Hepatocyte (in vitro differentiated cells): ENCODE results near the gene UBQLN4. TPM values are rescaled to one million over a fixed set of nuclear protein-coding genes. Genes with fewer than 3 reads are reported as not detected.

Experiments used
- DNase-seq: peaks from one replicate; pipeline ENCODE4 v3.0.0-alpha.2; 2016; ENCODE audit warnings: low spot score
- H2AFZ ChIP-seq: fragments of 200-600 bp; sonication (generic); 2 replicates; pipeline ENCODE4 v1.6.0; 2016; ENCODE audit warnings: antibody characterized with exemption, mild to moderate bottlenecking
- H3K27ac ChIP-seq: fragments of 200-600 bp; sonication (generic); 2 replicates; pipeline ENCODE4 v1.5.1; 2016; ENCODE audit warnings: mild to moderate bottlenecking
- H3K27me3 ChIP-seq: fragments of 200-600 bp; sonication (generic); 2 replicates; pipeline ENCODE4 v1.6.1; 2016
- H3K36me3 ChIP-seq: fragments of 200-600 bp; sonication (generic); replicated peaks from 2 replicates; pipeline ENCODE4 v1.5.1; 2016; ENCODE audit warnings: low read depth; ENCODE audit not compliant: insufficient read depth
- H3K4me1 ChIP-seq: fragments of 200-600 bp; sonication (generic); 2 replicates; pipeline ENCODE4 v1.5.1; 2016; ENCODE audit warnings: mild to moderate bottlenecking, moderate library complexity; ENCODE audit not compliant: insufficient read depth
- H3K4me2 ChIP-seq: fragments of 200-600 bp; sonication (generic); 2 replicates; pipeline ENCODE4 v1.6.0; 2016
- H3K4me3 ChIP-seq: fragments of 200-600 bp; sonication (generic); 2 replicates; pipeline ENCODE4 v1.5.1; 2016; ENCODE audit warnings: mild to moderate bottlenecking
- H3K79me2 ChIP-seq: fragments of 200-600 bp; sonication (generic); 2 replicates; pipeline ENCODE4 v1.6.0; 2017; ENCODE audit warnings: mild to moderate bottlenecking
- H3K9me2 ChIP-seq: fragments of 200-600 bp; sonication (generic); replicated peaks from 2 replicates; pipeline ENCODE4 v1.6.0; 2017; ENCODE audit warnings: mild to moderate bottlenecking; ENCODE audit not compliant: insufficient read depth
- H3K9me3 ChIP-seq: fragments of 200-600 bp; sonication (generic); 2 replicates; pipeline ENCODE4 v1.5.1; 2016; ENCODE audit warnings: low read depth, mild to moderate bottlenecking
- H4K20me1 ChIP-seq: fragments of 200-600 bp; sonication (generic); 2 replicates; pipeline ENCODE4 v1.6.0; 2016; ENCODE audit warnings: mild to moderate bottlenecking; ENCODE audit not compliant: insufficient read depth, poor library complexity, severe bottlenecking
- EZH2 ChIP-seq: fragments of 200-600 bp; sonication (generic); IDR thresholded peaks from 2 replicates; pipeline ENCODE4 v1.6.1; 2016; ENCODE audit warnings: antibody characterized with exemption, mild to moderate bottlenecking, borderline replicate concordance
- EZH2phosphoT487 ChIP-seq: fragments of 200-600 bp; sonication (generic); IDR thresholded peaks from one replicate; pipeline ENCODE4 v1.6.1; 2018; ENCODE audit warnings: antibody characterized with exemption, mild to moderate bottlenecking, low read depth, moderate library complexity; ENCODE audit not compliant: unreplicated experiment, severe bottlenecking
- WGBS: methylation state at CpG from one replicate; pipeline ENCODE4 v1.1.6; 2016; ENCODE audit warnings: low lambda C conversion rate; ENCODE audit errors: missing lambda C conversion rate; 5-methylcytosine and 5-hydroxymethylcytosine counted together
- polyA plus RNA-seq: library from polyadenylated mRNA; unstranded; fragments of >200 nt; fragmentation: Nextera tagmentation; extraction: Ambion mirVana; gene quantifications from 2 replicates; pipeline ENCODE4 v1.2.1, GENCODE V29; 2016
- total RNA-seq: library from RNA; depleted of rRNA; stranded (reverse); fragments of >200 nt; gene quantifications from 2 replicates; pipeline ENCODE4 v1.2.3, GENCODE V29; 2014
- TF ChIP-seq, protein P1 (sequence below): fragments of 200-600 bp; sonication (generic); IDR thresholded peaks from 2 replicates; pipeline ENCODE4 v1.5.1; 2016; ENCODE audit warnings: antibody characterized with exemption, mild to moderate bottlenecking; ENCODE audit not compliant: poor library complexity

Gene UBQLN4
- total and polyA plus RNA-seq, 2 experiments from 2014 or later: 29.5 to 35.3 TPM

DNA sequence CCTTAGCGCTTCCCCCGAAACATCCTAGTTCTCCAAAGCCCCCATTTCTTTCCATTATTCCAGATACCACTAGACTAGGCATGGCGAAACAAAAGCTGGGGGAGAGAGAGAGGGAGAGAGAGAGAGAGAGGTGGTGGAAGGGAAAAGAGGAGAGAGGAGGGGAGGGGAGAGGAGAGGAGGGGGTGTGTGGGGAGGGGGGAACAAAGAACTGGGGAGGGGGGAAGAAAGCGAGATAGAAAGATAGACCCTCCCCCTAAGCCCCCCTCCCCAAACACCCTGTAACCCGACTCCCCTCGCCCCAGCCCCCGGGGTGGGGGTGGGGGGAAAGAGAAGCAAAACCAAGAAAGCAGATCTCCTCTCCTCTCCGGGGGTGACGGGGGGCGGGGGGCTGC is 28.3 kb upstream of the UBQLN4 start:
- DNase-seq: peak; percentile 55
- TF ChIP-seq EZH2phosphoT487: no peak
- no peak for TF ChIP-seq EZH2
- TF ChIP-seq, protein P1, sequence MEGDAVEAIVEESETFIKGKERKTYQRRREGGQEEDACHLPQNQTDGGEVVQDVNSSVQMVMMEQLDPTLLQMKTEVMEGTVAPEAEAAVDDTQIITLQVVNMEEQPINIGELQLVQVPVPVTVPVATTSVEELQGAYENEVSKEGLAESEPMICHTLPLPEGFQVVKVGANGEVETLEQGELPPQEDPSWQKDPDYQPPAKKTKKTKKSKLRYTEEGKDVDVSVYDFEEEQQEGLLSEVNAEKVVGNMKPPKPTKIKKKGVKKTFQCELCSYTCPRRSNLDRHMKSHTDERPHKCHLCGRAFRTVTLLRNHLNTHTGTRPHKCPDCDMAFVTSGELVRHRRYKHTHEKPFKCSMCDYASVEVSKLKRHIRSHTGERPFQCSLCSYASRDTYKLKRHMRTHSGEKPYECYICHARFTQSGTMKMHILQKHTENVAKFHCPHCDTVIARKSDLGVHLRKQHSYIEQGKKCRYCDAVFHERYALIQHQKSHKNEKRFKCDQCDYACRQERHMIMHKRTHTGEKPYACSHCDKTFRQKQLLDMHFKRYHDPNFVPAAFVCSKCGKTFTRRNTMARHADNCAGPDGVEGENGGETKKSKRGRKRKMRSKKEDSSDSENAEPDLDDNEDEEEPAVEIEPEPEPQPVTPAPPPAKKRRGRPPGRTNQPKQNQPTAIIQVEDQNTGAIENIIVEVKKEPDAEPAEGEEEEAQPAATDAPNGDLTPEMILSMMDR: no peak
- Histone ChIP-seq H4K20me1 (peaks cover 29% of the 10 kb centered on the region), H2AFZ (peak overlapping the region; percentile 92), H3K27me3 (no peaks in the 10 kb centered on the region), H3K9me3 (no peaks in the 10 kb centered on the region), H3K4me3 (peak overlapping the region; percentile 73), H3K4me2 (peak overlapping the region; percentile 88), H3K36me3 (no peaks in the 10 kb centered on the region), H3K79me2 (peaks cover 86% of the 10 kb centered on the region), H3K4me1 (peaks cover 48% of the 10 kb centered on the region), H3K27ac (peak overlapping the region; percentile 93), H3K9me2 (no peaks in the 10 kb centered on the region)
- WGBS: 0% methylated on average over 3 of the region's 10 CpGs

DNA sequence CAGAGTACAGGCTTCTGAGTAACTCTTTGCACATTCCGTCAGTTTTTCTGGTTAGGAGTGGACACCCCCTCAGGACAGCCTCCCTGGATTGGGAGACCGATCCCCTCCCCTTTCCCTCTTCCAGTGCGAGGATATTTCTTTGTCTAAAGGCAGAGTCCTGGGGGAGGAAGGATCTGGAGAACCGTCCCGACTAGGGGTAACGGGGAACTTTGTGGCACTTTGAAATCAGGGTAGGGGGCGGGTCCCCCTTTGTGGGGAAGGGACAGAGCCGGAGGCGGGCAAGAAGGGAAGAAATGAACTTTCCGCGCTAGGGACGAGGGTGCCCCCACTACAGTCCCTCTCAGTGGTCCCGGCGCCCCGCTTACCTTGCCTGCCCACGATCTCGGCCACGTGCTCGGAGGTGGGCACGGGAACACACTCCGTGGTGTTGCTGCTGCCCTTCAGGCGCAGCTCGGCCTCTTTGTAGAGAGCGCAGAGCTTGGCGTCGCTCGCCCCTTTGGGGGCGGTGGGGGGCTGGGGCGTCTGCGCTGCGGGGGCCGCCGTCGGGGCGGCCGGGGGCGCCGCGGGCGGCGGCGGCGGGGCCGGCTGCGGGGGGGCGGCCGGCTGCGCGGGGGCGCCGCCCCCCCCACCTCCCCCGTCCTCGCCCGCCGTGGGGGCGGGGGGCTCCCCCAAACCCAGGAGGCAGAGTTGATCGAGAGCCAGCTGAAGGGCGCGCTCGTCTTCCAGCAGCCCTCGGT is 27.8 kb upstream of the UBQLN4 start:
- DNase-seq: no peak
- Histone ChIP-seq H3K27me3 (no peaks in the 10 kb centered on the region), H3K4me3 (peak overlapping the region; percentile 91), H3K9me3 (no peaks in the 10 kb centered on the region), H2AFZ (peak overlapping the region; percentile 92), H3K27ac (peak overlapping the region; percentile 93), H4K20me1 (peaks cover 33% of the 10 kb centered on the region), H3K4me2 (peak overlapping the region; percentile 88), H3K9me2 (no peaks in the 10 kb centered on the region), H3K79me2 (peaks cover 86% of the 10 kb centered on the region), H3K36me3 (no peaks in the 10 kb centered on the region), H3K4me1 (peaks cover 42% of the 10 kb centered on the region)
- 2% methylated on average over 20 of the region's 61 CpGs for WGBS
- no peak for TF ChIP-seq EZH2
- TF ChIP-seq, protein P1: no peak
- no peak for TF ChIP-seq EZH2phosphoT487

DNA sequence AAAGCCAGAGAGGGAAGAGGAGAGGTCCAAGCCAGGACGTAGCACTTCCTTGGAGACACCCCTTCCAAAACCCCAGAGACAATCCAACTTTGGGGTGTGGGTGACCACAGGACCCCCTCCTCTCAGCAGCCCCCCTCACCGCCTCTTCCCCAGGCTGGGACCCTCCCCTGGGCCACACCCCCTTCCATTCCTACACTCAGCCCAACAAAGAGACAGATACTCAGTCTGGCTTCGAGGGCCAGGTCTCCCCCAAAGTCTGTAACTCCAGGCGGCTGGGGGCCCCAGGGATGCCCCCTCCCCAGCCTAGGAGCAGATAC is 27.2 kb upstream of the UBQLN4 start:
- TF ChIP-seq, protein P1: no peak
- TF ChIP-seq EZH2phosphoT487 (no peak), EZH2 (no peak)
- Histone ChIP-seq H3K27me3 (no peaks in the 10 kb centered on the region), H3K4me3 (peak overlapping the region; percentile 91), H3K36me3 (no peaks in the 10 kb centered on the region), H3K4me2 (peak overlapping the region; percentile 88), H2AFZ (peak overlapping the region; percentile 33), H3K79me2 (peaks cover 88% of the 10 kb centered on the region), H3K9me3 (no peaks in the 10 kb centered on the region), H3K9me2 (no peaks in the 10 kb centered on the region), H3K4me1 (peaks cover 42% of the 10 kb centered on the region), H3K27ac (peak overlapping the region; percentile 93), H4K20me1 (peaks cover 38% of the 10 kb centered on the region)
- 0% methylated on average over 1 of the region's 4 CpGs for WGBS
- no peak for DNase-seq
